GM19193 (cell line): ENCODE data around the gene ELF5.

Experiments used
- POLR2A ChIP-seq: IDR thresholded peaks from 4 replicates; pipeline ENCODE4 v1.6.1; 2011; ENCODE audit not compliant: insufficient read depth, insufficient read length; ENCODE audit errors: extremely low read depth

ELF5 gene

GRCh38 chr11:34513682-34514449 is at the start of gene ELF5:
Gene ELF5, minus strand, starts transcription at chr11:34513794. Its CDS starts 8,045 bp downstream, at chr11:34505749.
- no peak for TF ChIP-seq POLR2A

GRCh38 chr11:34562976-34563375 is 49.4 kb upstream of the ELF5 start:
- no peak for TF ChIP-seq POLR2A

- TF ChIP-seq POLR2A, result no peak
Observed at GRCh38 chr11:34560511-34560910, 46.9 kb upstream of the ELF5 start.

- TF ChIP-seq POLR2A, result no peak
Observed at GRCh38 chr11:34558673-34559072, 45.1 kb upstream of the ELF5 start.

DNA sequence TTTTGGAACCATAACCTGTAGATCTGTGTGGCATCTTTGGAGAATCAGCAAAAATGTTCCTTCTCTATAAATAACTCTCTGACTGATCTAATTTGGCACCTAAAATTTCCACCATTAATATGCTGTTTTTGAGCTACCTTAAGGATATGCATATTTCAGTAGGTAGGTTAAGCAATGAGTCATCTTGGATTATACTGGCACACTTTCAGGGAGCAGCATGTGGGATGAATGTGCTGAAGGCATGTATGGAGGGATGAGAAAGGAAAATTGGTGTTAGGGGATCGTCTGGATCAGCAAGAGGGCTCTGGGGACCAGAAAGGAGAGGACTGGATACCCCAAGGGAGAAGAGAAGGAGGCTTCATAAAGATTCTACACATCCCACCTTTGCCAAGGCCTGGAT is 44.6 kb upstream of the ELF5 start:
- TF ChIP-seq POLR2A, result no peak

DNA sequence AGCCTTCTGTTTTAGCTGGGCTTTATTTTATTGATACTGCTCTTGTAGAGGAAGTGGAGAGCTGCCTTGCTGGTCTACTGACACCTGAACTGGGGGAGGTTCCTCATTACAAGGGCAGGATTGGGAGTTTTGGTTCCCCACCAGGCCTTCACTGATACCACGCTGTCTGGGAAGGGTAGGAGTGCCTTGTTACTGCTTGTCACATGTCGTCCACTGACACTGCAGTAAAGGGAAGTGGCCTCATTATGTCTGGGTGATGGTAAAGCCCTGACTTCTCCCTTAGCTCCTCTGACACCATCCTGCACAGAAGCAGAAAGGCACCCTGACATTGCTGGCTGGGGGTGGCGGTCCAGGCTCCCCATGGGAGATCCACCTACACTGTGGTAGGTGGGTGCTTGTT is 38.7 kb upstream of the ELF5 start:
- no peak for TF ChIP-seq POLR2A

DNA sequence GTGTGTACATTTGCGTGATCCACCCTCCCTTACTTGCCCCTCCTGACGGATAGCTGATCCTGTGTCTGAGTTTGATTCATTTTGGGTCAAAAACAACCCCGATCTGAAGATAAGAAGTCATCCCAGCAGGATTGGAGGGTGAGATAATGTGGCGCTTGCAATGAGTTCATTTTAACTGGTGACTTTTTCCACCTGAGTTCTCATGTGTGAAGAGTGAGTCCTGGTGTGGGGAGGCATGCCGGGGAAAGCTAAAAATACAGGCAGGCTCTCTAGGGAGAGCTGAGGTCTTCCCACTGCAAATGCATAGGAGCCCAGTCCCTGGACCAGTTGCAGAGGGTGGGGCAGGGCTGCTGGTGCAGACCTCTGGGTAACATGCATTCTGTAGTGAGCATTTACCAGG is 35.7 kb upstream of the ELF5 start:
- TF ChIP-seq POLR2A, result no peak

DNA sequence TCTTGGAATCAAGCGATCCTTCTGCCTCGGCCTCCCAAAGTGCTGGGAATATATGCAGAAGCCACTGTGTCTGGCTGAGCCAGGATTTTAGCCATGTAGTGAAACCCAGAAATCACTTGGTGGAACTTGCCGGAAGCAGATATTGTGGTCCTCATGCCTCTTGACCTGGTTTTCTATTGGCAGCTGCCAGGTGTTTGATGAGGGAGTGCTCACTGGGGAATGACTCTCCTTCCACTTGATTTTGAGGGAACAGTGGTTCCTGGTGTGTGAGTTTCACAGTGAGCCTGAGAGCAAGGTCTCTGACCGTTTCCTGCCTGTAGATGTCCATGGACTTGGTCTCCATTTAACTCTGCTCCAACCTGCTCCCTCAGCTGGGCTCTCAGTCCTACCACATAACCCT is 34.7 kb upstream of the ELF5 start:
- TF ChIP-seq POLR2A, result no peak

DNA sequence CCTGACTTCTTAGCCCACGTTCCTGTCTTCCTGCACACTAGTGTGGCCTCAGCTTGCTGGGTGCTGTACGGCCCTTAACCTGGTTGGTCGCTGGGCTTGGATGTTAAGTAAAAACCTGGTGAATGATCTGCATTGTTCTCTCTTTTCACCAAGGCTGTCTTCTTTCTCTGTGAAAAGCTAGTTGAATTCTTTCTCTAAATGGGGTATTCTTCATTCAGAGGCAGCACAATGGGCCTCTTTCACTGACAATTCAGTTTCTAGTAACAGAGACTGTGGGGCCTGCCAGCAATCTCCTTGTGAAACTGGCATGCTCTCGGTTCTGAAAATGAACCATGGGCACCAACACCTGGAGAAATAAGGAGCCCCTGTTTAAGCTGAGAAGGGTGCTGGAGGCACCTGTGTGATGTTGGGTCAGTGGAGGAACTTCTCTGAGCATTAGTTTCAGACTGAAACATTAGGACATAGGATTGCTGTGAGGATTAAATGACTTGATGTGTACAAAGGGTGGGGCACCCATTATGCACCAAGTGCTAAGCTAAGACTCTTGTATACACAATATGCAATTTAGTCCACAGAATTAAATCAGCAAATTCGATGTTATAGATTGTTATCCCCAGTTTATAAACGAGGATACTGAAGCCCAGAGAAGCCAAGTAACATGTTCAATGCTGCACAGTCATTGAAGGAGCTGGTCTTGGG is 33.1 kb upstream of the ELF5 start:
- TF ChIP-seq POLR2A, result no peak

- no peak for TF ChIP-seq POLR2A
Observed at GRCh38 chr11:34542089-34542488, 28.5 kb upstream of the ELF5 start.

GRCh38 chr11:34540870-34541269 is 27.3 kb upstream of the ELF5 start:
- TF ChIP-seq POLR2A, result no peak

GRCh38 chr11:34537636-34538035 is 24.0 kb upstream of the ELF5 start:
- TF ChIP-seq POLR2A, result no peak

DNA sequence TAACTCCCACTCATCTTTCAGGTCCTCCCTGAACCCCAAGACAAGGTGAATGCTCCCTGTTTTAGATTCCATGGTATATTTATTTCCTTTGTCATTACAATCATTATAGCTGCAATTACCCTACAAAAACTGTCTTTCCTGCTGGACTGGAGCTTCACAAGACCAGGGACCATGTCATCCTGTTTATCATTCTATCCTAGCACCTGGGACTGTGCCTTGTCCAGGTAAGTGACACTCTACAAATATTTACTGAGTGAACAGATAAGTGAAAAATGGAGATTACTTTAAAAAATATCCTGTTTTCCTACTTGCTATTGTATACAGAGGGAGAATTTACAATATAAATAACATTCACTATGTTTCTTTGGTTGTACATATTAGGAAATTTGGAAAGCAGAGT is 22.5 kb upstream of the ELF5 start:
- TF ChIP-seq POLR2A, result no peak

- TF ChIP-seq POLR2A, result no peak
Observed at GRCh38 chr11:34534826-34535225, 21.2 kb upstream of the ELF5 start.

DNA sequence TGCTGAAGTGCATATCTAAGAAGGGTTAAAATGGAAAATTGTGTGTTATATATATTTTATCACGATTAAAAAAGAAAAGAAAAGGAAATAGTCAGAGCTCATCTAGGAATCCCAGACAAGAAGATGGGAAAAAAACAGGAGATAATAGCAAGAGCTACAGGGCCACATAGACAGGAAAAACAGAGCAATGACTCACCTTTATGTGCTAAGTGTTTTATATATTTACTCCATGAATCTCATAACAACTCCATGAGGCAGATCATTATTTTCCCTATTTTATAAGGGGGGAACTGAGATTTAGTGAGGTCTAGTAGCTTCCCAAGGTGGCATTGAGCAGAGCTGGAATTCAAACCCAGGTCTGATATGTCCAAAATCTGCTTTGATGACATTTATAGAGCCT is 18.1 kb upstream of the ELF5 start:
- TF ChIP-seq POLR2A, result no peak

DNA sequence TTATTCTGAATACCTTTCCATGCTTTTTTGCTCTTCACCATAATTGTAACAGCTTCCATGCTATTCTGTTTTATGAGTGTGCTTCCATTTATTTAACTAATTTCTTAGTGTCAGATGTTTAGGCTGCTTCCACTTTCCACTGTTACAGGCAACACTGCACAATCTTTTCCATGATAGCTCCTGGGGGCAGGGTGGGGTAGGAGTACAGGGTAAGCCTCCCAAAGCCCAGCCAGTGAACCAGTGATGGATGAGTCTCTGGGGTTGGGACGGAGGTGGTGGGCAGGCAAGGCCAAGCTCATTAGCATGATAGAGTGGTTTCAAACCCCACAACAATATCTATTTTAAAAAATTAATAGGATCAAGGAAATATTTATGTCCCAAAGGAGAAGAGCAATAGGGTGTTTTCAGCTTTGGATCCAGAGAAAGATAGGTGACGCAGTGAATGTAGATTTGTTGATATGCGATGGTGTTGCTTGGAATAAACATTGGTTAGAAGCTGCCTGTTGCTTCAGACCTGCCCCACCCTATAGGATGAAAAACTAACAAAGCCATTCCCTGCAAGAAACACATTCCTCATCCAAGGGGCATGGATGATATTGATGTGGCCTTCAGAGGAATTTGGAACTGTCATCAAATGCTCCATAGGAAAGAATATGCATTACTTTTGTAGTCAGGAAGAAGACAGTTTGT is 17.1 kb upstream of the ELF5 start:
- TF ChIP-seq POLR2A, result no peak
